Esophagus squamous epithelium (tissue), 4 donors: ENCODE data around the gene PXYLP1.

Experiments
- CTCF ChIP-seq, 6 experiments: fragments of 450-650 bp in 4 of 6; fragments of 200-600 bp in 2 of 6; sonication (generic) in 2 of 6; IDR thresholded peaks; one replicate each; pipeline ENCODE4 v1.5.1; 2016 to 2019; ENCODE audit warnings: antibody characterized with exemption in 6 of 6, mild to moderate bottlenecking in 4 of 6, moderate library complexity in 4 of 6
- POLR2A ChIP-seq, 4 donors: fragments of 450-650 bp; IDR thresholded peaks; one replicate each; pipeline ENCODE4 v1.6.1; 2017; ENCODE audit warnings: antibody characterized with exemption in 4 of 4, mild to moderate bottlenecking in 4 of 4, moderate library complexity in 3 of 4

DNA sequence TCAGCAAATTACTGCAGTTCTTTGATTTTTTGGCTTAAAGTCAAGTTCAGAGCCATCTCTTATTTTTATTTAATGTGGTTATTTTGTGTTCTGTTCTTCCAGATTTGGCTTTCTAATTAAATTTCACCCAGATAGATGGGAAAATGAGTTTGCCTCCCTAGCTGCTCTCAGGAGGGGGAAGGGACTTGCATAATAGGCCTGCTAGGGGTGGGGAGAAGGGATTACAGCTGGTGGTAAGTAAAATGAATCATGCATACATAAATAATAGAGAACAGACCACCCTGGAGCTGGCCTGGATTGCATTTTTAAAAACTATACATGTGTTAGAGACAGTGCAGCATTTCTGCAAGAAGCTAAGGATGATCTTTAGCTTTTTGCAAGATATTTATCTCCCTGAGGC lies 3.9 kb upstream of the PXYLP1 start:
- no peak for TF ChIP-seq CTCF (IDR thresholded peaks at IDR 0.05)
- no peak for TF ChIP-seq POLR2A (IDR thresholded peaks at IDR 0.05)
